Hepatocyte (in vitro differentiated cells): ENCODE results near the gene S100A14. TPM values are rescaled to one million over a fixed set of nuclear protein-coding genes. Genes with fewer than 3 reads are reported as not detected.
A peak's percentile ranks its signal among the peaks of the same experiment; 100 is the strongest.

Experiments
- DNase-seq: peaks from one replicate; pipeline ENCODE4 v3.0.0-alpha.2; 2016; ENCODE audit warnings: low spot score
- H2AFZ ChIP-seq: fragments of 200-600 bp; sonication (generic); 2 replicates; pipeline ENCODE4 v1.6.0; 2016; ENCODE audit warnings: antibody characterized with exemption, mild to moderate bottlenecking
- H3K27ac ChIP-seq: fragments of 200-600 bp; sonication (generic); 2 replicates; pipeline ENCODE4 v1.5.1; 2016; ENCODE audit warnings: mild to moderate bottlenecking
- H3K27me3 ChIP-seq: fragments of 200-600 bp; sonication (generic); 2 replicates; pipeline ENCODE4 v1.6.1; 2016
- H3K36me3 ChIP-seq: fragments of 200-600 bp; sonication (generic); replicated peaks from 2 replicates; pipeline ENCODE4 v1.5.1; 2016; ENCODE audit warnings: low read depth; ENCODE audit not compliant: insufficient read depth
- H3K4me1 ChIP-seq: fragments of 200-600 bp; sonication (generic); 2 replicates; pipeline ENCODE4 v1.5.1; 2016; ENCODE audit warnings: mild to moderate bottlenecking, moderate library complexity; ENCODE audit not compliant: insufficient read depth
- H3K4me2 ChIP-seq: fragments of 200-600 bp; sonication (generic); 2 replicates; pipeline ENCODE4 v1.6.0; 2016
- H3K4me3 ChIP-seq: fragments of 200-600 bp; sonication (generic); 2 replicates; pipeline ENCODE4 v1.5.1; 2016; ENCODE audit warnings: mild to moderate bottlenecking
- H3K79me2 ChIP-seq: fragments of 200-600 bp; sonication (generic); 2 replicates; pipeline ENCODE4 v1.6.0; 2017; ENCODE audit warnings: mild to moderate bottlenecking
- H3K9me2 ChIP-seq: fragments of 200-600 bp; sonication (generic); replicated peaks from 2 replicates; pipeline ENCODE4 v1.6.0; 2017; ENCODE audit warnings: mild to moderate bottlenecking; ENCODE audit not compliant: insufficient read depth
- H3K9me3 ChIP-seq: fragments of 200-600 bp; sonication (generic); 2 replicates; pipeline ENCODE4 v1.5.1; 2016; ENCODE audit warnings: low read depth, mild to moderate bottlenecking
- H4K20me1 ChIP-seq: fragments of 200-600 bp; sonication (generic); 2 replicates; pipeline ENCODE4 v1.6.0; 2016; ENCODE audit warnings: mild to moderate bottlenecking; ENCODE audit not compliant: insufficient read depth, poor library complexity, severe bottlenecking
- EZH2 ChIP-seq: fragments of 200-600 bp; sonication (generic); IDR thresholded peaks from 2 replicates; pipeline ENCODE4 v1.6.1; 2016; ENCODE audit warnings: antibody characterized with exemption, mild to moderate bottlenecking, borderline replicate concordance
- EZH2phosphoT487 ChIP-seq: fragments of 200-600 bp; sonication (generic); IDR thresholded peaks from one replicate; pipeline ENCODE4 v1.6.1; 2018; ENCODE audit warnings: antibody characterized with exemption, mild to moderate bottlenecking, low read depth, moderate library complexity; ENCODE audit not compliant: unreplicated experiment, severe bottlenecking
- WGBS: methylation state at CpG from one replicate; pipeline ENCODE4 v1.1.6; 2016; ENCODE audit warnings: low lambda C conversion rate; ENCODE audit errors: missing lambda C conversion rate; 5-methylcytosine and 5-hydroxymethylcytosine counted together
- polyA plus RNA-seq: library from polyadenylated mRNA; unstranded; fragments of >200 nt; fragmentation: Nextera tagmentation; extraction: Ambion mirVana; gene quantifications from 2 replicates; pipeline ENCODE4 v1.2.1, GENCODE V29; 2016
- total RNA-seq: library from RNA; depleted of rRNA; stranded (reverse); fragments of >200 nt; gene quantifications from 2 replicates; pipeline ENCODE4 v1.2.3, GENCODE V29; 2014
- TF ChIP-seq, protein P1 (sequence below): fragments of 200-600 bp; sonication (generic); IDR thresholded peaks from 2 replicates; pipeline ENCODE4 v1.5.1; 2016; ENCODE audit warnings: antibody characterized with exemption, mild to moderate bottlenecking; ENCODE audit not compliant: poor library complexity

The S100A14 gene
- total and polyA plus RNA-seq, 2 experiments from 2014 or later, result 94.9 to 112 TPM

DNA sequence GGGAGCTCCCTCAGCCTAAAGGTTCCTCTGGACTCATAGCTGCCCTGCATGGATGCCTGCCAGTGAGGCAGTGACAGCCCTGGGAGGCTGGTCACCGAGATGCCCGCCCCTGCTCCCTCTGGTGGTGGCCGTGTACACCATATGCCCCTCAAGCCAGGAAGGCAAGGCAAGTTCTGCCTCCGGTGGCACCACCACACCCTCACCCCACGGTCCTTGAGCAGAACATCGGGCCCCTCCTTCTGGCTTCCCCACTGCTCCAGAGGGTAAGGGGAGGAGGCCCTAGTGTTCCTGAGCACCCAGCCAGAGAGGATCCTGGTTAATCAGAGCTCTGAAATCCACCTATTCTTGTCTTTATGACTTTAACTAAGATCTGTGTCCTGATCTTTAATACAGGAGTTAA, 1.5 kb upstream of the S100A14 start:
- Histone ChIP-seq H3K36me3 (no peaks in the 10 kb centered on the region), H3K79me2 (peaks cover 10% of the 10 kb centered on the region), H3K9me2 (no peaks in the 10 kb centered on the region), H3K4me3 (no peak overlapping the region), H3K27ac (peak overlapping the region; percentile 87), H3K4me1 (peaks cover 34% of the 10 kb centered on the region), H3K27me3 (no peaks in the 10 kb centered on the region), H4K20me1 (no peaks in the 10 kb centered on the region), H3K9me3 (no peaks in the 10 kb centered on the region), H2AFZ (no peak overlapping the region), H3K4me2 (no peak overlapping the region)
- TF ChIP-seq EZH2, result no peak
- no peak for TF ChIP-seq EZH2phosphoT487
- TF ChIP-seq, protein P1, sequence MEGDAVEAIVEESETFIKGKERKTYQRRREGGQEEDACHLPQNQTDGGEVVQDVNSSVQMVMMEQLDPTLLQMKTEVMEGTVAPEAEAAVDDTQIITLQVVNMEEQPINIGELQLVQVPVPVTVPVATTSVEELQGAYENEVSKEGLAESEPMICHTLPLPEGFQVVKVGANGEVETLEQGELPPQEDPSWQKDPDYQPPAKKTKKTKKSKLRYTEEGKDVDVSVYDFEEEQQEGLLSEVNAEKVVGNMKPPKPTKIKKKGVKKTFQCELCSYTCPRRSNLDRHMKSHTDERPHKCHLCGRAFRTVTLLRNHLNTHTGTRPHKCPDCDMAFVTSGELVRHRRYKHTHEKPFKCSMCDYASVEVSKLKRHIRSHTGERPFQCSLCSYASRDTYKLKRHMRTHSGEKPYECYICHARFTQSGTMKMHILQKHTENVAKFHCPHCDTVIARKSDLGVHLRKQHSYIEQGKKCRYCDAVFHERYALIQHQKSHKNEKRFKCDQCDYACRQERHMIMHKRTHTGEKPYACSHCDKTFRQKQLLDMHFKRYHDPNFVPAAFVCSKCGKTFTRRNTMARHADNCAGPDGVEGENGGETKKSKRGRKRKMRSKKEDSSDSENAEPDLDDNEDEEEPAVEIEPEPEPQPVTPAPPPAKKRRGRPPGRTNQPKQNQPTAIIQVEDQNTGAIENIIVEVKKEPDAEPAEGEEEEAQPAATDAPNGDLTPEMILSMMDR, result peak; percentile 53
- WGBS, result 71% methylated on average over 6 of the region's 6 CpGs
- peak; percentile 69 for DNase-seq

DNA sequence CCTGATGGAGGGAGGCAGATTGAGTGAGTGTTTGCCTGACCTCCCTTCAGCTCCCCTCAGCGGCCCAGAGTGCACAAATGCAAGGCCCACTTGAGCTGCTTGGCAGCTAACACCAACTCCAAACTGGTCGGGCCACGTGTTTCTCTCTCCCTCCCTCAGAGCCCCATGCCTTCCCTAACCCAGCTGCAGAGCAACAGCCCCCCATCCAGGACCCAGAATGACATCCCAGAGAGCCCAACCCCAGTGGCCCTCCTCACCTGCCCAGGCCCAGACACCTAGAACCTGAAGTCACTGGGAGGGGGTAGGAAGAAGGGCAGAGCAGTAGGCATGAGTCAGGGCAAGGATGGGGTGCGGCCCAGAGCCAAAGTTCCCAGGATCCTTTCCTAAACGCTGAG, 789 bp upstream of the S100A14 start:
- peaks cover 34% of the 10 kb centered on the region for H3K4me1 ChIP-seq
- WGBS, result 89% methylated on average over 5 of the region's 5 CpGs
- no peaks in the 10 kb centered on the region for H3K9me3 ChIP-seq
- no peak for DNase-seq
- no peaks in the 10 kb centered on the region for H3K36me3 ChIP-seq
- no peaks in the 10 kb centered on the region for H3K9me2 ChIP-seq
- H3K79me2 ChIP-seq, result peaks cover 15% of the 10 kb centered on the region
- no peaks in the 10 kb centered on the region for H4K20me1 ChIP-seq
- H3K4me2 ChIP-seq, result no peak overlapping the region
- no peak overlapping the region for H3K4me3 ChIP-seq
- no peak for TF ChIP-seq EZH2
- TF ChIP-seq, protein P1, result no peak
- no peak for TF ChIP-seq EZH2phosphoT487
- peak overlapping the region; percentile 21 for H2AFZ ChIP-seq
- H3K27me3 ChIP-seq, result no peaks in the 10 kb centered on the region
- H3K27ac ChIP-seq, result peak overlapping the region; percentile 87

DNA sequence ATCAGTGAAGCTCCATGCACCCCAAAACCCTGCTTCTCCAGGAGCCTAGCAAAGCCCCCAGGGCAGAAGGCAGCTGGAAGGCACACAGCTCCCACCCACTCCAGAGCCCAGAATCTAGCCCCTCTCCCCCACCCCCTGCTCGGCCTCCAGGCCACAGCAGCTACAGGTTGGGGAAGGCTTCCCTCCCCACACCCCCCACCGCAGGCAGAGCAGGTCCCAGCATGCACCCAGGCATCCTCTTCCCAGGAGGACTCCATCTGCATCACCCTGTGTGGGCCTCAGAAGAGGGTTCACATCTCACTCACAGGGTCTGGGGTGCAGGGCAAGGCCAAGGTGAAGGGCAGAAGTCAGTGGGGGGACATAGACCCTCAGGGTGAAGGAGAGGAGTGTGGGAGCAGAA, 719 bp downstream of the S100A14 start:
- H3K79me2 ChIP-seq, result peaks cover 30% of the 10 kb centered on the region
- peak overlapping the region; percentile 76 for H3K4me2 ChIP-seq
- H3K9me2 ChIP-seq, result no peaks in the 10 kb centered on the region
- peak overlapping the region; percentile 30 for H3K4me3 ChIP-seq
- H3K27me3 ChIP-seq, result no peaks in the 10 kb centered on the region
- no peaks in the 10 kb centered on the region for H3K9me3 ChIP-seq
- no peak overlapping the region for H2AFZ ChIP-seq
- H3K27ac ChIP-seq, result peak overlapping the region; percentile 87
- no peaks in the 10 kb centered on the region for H4K20me1 ChIP-seq
- WGBS, result 86% methylated on average over 1 of the region's 2 CpGs
- DNase-seq, result no peak
- no peaks in the 10 kb centered on the region for H3K36me3 ChIP-seq
- H3K4me1 ChIP-seq, result peaks cover 39% of the 10 kb centered on the region
- TF ChIP-seq EZH2 (no peak), EZH2phosphoT487 (no peak)
- TF ChIP-seq, protein P1, result no peak

GRCh38 chr1:153614906-153615305, 1.2 kb downstream of the S100A14 start:
- Histone ChIP-seq H3K9me3 (no peaks in the 10 kb centered on the region), H3K27me3 (no peaks in the 10 kb centered on the region), H3K4me1 (peaks cover 40% of the 10 kb centered on the region), H4K20me1 (no peaks in the 10 kb centered on the region), H3K4me2 (peak overlapping the region; percentile 76), H3K36me3 (no peaks in the 10 kb centered on the region), H3K4me3 (no peak overlapping the region), H3K79me2 (peaks cover 32% of the 10 kb centered on the region), H3K9me2 (no peaks in the 10 kb centered on the region), H2AFZ (no peak overlapping the region), H3K27ac (no peak overlapping the region)
- DNase-seq, result no peak
- WGBS, result 94% methylated on average over 7 of the region's 7 CpGs
- TF ChIP-seq EZH2 (no peak), EZH2phosphoT487 (no peak)
- TF ChIP-seq, protein P1, result no peak
